ENCODE results near the gene BCL6. TPM values are rescaled to one million over a fixed set of nuclear protein-coding genes. Genes with fewer than 3 reads are reported as not detected.
A peak's percentile ranks its signal among the peaks of the same experiment; 100 is the strongest.

The BCL6 gene
- polyA plus RNA-seq, 1 donor (not counting 4 experiments of a cell fraction or from before 2014, with no cell fraction given), result 7.7 TPM

GRCh38 chr3:187741403-187742350 is 3.6 kb downstream of the BCL6 start:
- peak overlapping the region; percentile 95 for H3K4me2 ChIP-seq (ENCODE audit: control insufficient read depth, extremely low read depth, insufficient read depth, low read depth, low read length)
- peak overlapping the region; percentile 34 to 100 (median 81) for H3K4me3 ChIP-seq (ENCODE audit: control insufficient read depth in 2 of 3, extremely low read depth in 1 of 3, insufficient read depth in 2 of 3, low read depth in 1 of 3, low read length in 3 of 3)
- H3K9me1 ChIP-seq (ENCODE audit: control insufficient read depth, extremely low read depth, insufficient read depth, low read length), result no peaks in the 10 kb centered on the region
- no peak for FAIRE-seq
- peaks cover 35% of the 10 kb centered on the region for H3K79me2 ChIP-seq (ENCODE audit: control insufficient read depth, insufficient read depth, low read length)
- H2AFZ ChIP-seq (ENCODE audit: control insufficient read depth, low read length), result peak overlapping the region; percentile 91
- no peaks in the 10 kb centered on the region for H3K9me3 ChIP-seq (ENCODE audit: control insufficient read depth, low read depth, low read length)
- no peaks in the 10 kb centered on the region for H3K27me3 ChIP-seq (ENCODE audit: control insufficient read depth, extremely low read depth, insufficient read depth, low read length)
- H4K20me1 ChIP-seq (ENCODE audit: control insufficient read depth, extremely low read depth, insufficient read depth, low read length), result no peaks in the 10 kb centered on the region
- peak overlapping the region; percentile 81 for H3K9ac ChIP-seq (ENCODE audit: control insufficient read depth, extremely low read depth, insufficient read depth, low read length)
- no peak for TF ChIP-seq EZH2 (IDR thresholded peaks at IDR 0.05; ENCODE audit: low read length)
- TF ChIP-seq CTCF (optimal IDR thresholded peaks at IDR 0.05 in 1 of 3, IDR thresholded peaks at IDR 0.05 in 1 of 3, conservative IDR thresholded peaks at IDR 0.05 in 1 of 3; ENCODE audit: extremely low read depth in 1 of 3, insufficient read depth in 2 of 3, low read length in 3 of 3), result peak; percentile 71 to 83 (median 73)
- H3K4me1 ChIP-seq (ENCODE audit: control insufficient read depth, extremely low read depth, insufficient read depth, low read length), result peaks cover 55% of the 10 kb centered on the region
- H3K36me3 ChIP-seq (ENCODE audit: control insufficient read depth in 2 of 2, extremely low read depth in 1 of 2, insufficient read depth in 2 of 2, low read length in 2 of 2), result no peaks in the 10 kb centered on the region
- dilution Hi-C loops (cut with MboI; ENCODE audit: extremely low pct_ligation_motif_present, low sequenced_read_pairs), result loop anchor here (25.0 kb wide), 1 partner anchor 1196 kb away; no protein-coding TSS in a partner anchor
- no peak for DNase-seq (ENCODE audit: low read depth, low spot score)
- peak overlapping the region; percentile 63 for H3K27ac ChIP-seq (ENCODE audit: control insufficient read depth, insufficient read depth, low read length)

- no peaks in the 10 kb centered on the region for H3K27me3 ChIP-seq (ENCODE audit: control insufficient read depth, extremely low read depth, insufficient read depth, low read length)
- dilution Hi-C loops (cut with MboI; ENCODE audit: extremely low pct_ligation_motif_present, low sequenced_read_pairs), result loop anchor here (25.0 kb wide), 1 partner anchor 1197 kb away; no protein-coding TSS in a partner anchor
- peaks cover 61% of the 10 kb centered on the region for H3K4me1 ChIP-seq (ENCODE audit: control insufficient read depth, extremely low read depth, insufficient read depth, low read length)
- peak overlapping the region; percentile 81 for H3K9ac ChIP-seq (ENCODE audit: control insufficient read depth, extremely low read depth, insufficient read depth, low read length)
- H3K27ac ChIP-seq (ENCODE audit: control insufficient read depth, insufficient read depth, low read length), result peak overlapping the region; percentile 89
- DNase-seq (ENCODE audit: low read depth, low spot score) (no peak), FAIRE-seq (no peak)
- peaks cover 42% of the 10 kb centered on the region for H3K79me2 ChIP-seq (ENCODE audit: control insufficient read depth, insufficient read depth, low read length)
- peak; percentile 83 to 96 (median 95) for TF ChIP-seq CTCF (optimal IDR thresholded peaks at IDR 0.05 in 1 of 3, IDR thresholded peaks at IDR 0.05 in 1 of 3, conservative IDR thresholded peaks at IDR 0.05 in 1 of 3; ENCODE audit: extremely low read depth in 1 of 3, insufficient read depth in 2 of 3, low read length in 3 of 3)
- no peak for TF ChIP-seq EZH2 (IDR thresholded peaks at IDR 0.05; ENCODE audit: low read length)
- no peaks in the 10 kb centered on the region for H3K9me1 ChIP-seq (ENCODE audit: control insufficient read depth, extremely low read depth, insufficient read depth, low read length)
- H3K36me3 ChIP-seq (ENCODE audit: control insufficient read depth in 2 of 2, extremely low read depth in 1 of 2, insufficient read depth in 2 of 2, low read length in 2 of 2), result no peaks in the 10 kb centered on the region
- H2AFZ ChIP-seq (ENCODE audit: control insufficient read depth, low read length), result peak overlapping the region; percentile 93
- peak overlapping the region; percentile 95 for H3K4me2 ChIP-seq (ENCODE audit: control insufficient read depth, extremely low read depth, insufficient read depth, low read depth, low read length)
- H4K20me1 ChIP-seq (ENCODE audit: control insufficient read depth, extremely low read depth, insufficient read depth, low read length), result no peaks in the 10 kb centered on the region
- peak overlapping the region; percentile 34 to 100 (median 81) for H3K4me3 ChIP-seq (ENCODE audit: control insufficient read depth in 2 of 3, extremely low read depth in 1 of 3, insufficient read depth in 2 of 3, low read depth in 1 of 3, low read length in 3 of 3)
- no peaks in the 10 kb centered on the region for H3K9me3 ChIP-seq (ENCODE audit: control insufficient read depth, low read depth, low read length)
Measured at GRCh38 chr3:187740421-187741399, 4.6 kb downstream of the BCL6 start.
